Muscle layer of duodenum (tissue), 2 donors: ENCODE data around the gene ATG10.

Experiments
- H3K27ac ChIP-seq: one replicate; pipeline ENCODE4 v1.7.0; 2013; ENCODE audit warnings: mild to moderate bottlenecking, low read length
- H3K27me3 ChIP-seq: one replicate; pipeline ENCODE4 v1.7.0; 2013; ENCODE audit warnings: low read depth, mild to moderate bottlenecking, control low read depth, low read length
- H3K36me3 ChIP-seq, 2 donors: one replicate each; pipeline ENCODE4 v1.7.0; 2013; ENCODE audit warnings: low read length in 2 of 2, control low read depth in 1 of 2, mild to moderate bottlenecking in 1 of 2; ENCODE audit not compliant: insufficient read depth in 2 of 2, control insufficient read depth in 1 of 2
- H3K4me1 ChIP-seq, 2 donors: one replicate each; pipeline ENCODE4 v1.7.0; 2013; ENCODE audit warnings: low read length in 2 of 2, mild to moderate bottlenecking in 2 of 2, control low read depth in 1 of 2, moderate library complexity in 1 of 2; ENCODE audit not compliant: insufficient read depth in 2 of 2, control insufficient read depth in 1 of 2
- H3K4me3 ChIP-seq, 2 donors: one replicate each; pipeline ENCODE4 v1.7.0; 2013; ENCODE audit warnings: low read length in 2 of 2, low read depth in 1 of 2, mild to moderate bottlenecking in 1 of 2
- H3K9me3 ChIP-seq, 2 donors: one replicate each; pipeline ENCODE4 v1.7.0; 2013; ENCODE audit warnings: low read length in 2 of 2, control low read depth in 1 of 2, mild to moderate bottlenecking in 1 of 2; ENCODE audit not compliant: control insufficient read depth in 1 of 2
- donor health status: healthy.

ATG10 gene

GRCh38 chr5:82167372-82167935, 195.6 kb downstream of the ATG10 start:
- Histone ChIP-seq H3K27ac (no peak overlapping the region), H3K4me3 (no peak overlapping the region), H3K9me3 (no peaks in the 10 kb centered on the region), H3K27me3 (no peaks in the 10 kb centered on the region), H3K4me1 (peaks cover 6 to 11% of the 10 kb centered on the region in 2 donors), H3K36me3 (no peaks in the 10 kb centered on the region)

- H3K27me3 ChIP-seq = no peaks in the 10 kb centered on the region
- H3K4me3 ChIP-seq = no peak overlapping the region
- no peaks in the 10 kb centered on the region for H3K36me3 ChIP-seq
- H3K9me3 ChIP-seq = no peaks in the 10 kb centered on the region
- no peak overlapping the region for H3K27ac ChIP-seq
- H3K4me1 ChIP-seq = peaks cover 6 to 11% of the 10 kb centered on the region in 2 donors
These were observed 196.5 kb downstream of the ATG10 start for GRCh38 chr5:82168294-82168693.

GRCh38 chr5:82169892-82170291, 198.1 kb downstream of the ATG10 start:
- Histone ChIP-seq H3K4me1 (peaks cover 6 to 11% of the 10 kb centered on the region in 2 donors), H3K4me3 (no peak overlapping the region), H3K27ac (no peak overlapping the region), H3K9me3 (no peaks in the 10 kb centered on the region), H3K27me3 (no peaks in the 10 kb centered on the region), H3K36me3 (no peaks in the 10 kb centered on the region)

- Histone ChIP-seq H3K27me3 (no peaks in the 10 kb centered on the region), H3K9me3 (no peaks in the 10 kb centered on the region), H3K4me1 (no peaks in the 10 kb centered on the region), H3K36me3 (no peaks in the 10 kb centered on the region), H3K27ac (no peak overlapping the region), H3K4me3 (no peak overlapping the region)
These were observed 202.5 kb downstream of the ATG10 start for GRCh38 chr5:82174128-82174918.

- H3K27me3 ChIP-seq = no peaks in the 10 kb centered on the region
- H3K4me1 ChIP-seq = no peaks in the 10 kb centered on the region
- H3K4me3 ChIP-seq = no peak overlapping the region
- no peaks in the 10 kb centered on the region for H3K36me3 ChIP-seq
- H3K9me3 ChIP-seq = no peaks in the 10 kb centered on the region
- H3K27ac ChIP-seq = no peak overlapping the region
These were observed 203.0 kb downstream of the ATG10 start for GRCh38 chr5:82174919-82175219.

- Histone ChIP-seq H3K36me3 (peaks cover 0 to 3% of the 10 kb centered on the region in 2 donors), H3K4me1 (no peaks in the 10 kb centered on the region), H3K4me3 (no peak overlapping the region), H3K27ac (no peak overlapping the region), H3K27me3 (no peaks in the 10 kb centered on the region), H3K9me3 (no peaks in the 10 kb centered on the region)
These were observed 204.4 kb downstream of the ATG10 start for GRCh38 chr5:82176115-82176814.

GRCh38 chr5:82178378-82178777, 206.6 kb downstream of the ATG10 start:
- Histone ChIP-seq H3K27ac (no peak overlapping the region), H3K4me3 (no peak overlapping the region), H3K36me3 (peaks cover 0 to 3% of the 10 kb centered on the region in 2 donors), H3K27me3 (no peaks in the 10 kb centered on the region), H3K4me1 (no peaks in the 10 kb centered on the region), H3K9me3 (no peaks in the 10 kb centered on the region)

- H3K9me3 ChIP-seq = no peaks in the 10 kb centered on the region
- no peak overlapping the region for H3K27ac ChIP-seq
- no peaks in the 10 kb centered on the region for H3K4me1 ChIP-seq
- H3K27me3 ChIP-seq = no peaks in the 10 kb centered on the region
- H3K36me3 ChIP-seq = peaks cover 0 to 3% of the 10 kb centered on the region in 2 donors
- no peak overlapping the region for H3K4me3 ChIP-seq
These were observed 210.8 kb downstream of the ATG10 start for GRCh38 chr5:82182662-82183061.

GRCh38 chr5:82183828-82184227, 212.0 kb downstream of the ATG10 start:
- Histone ChIP-seq H3K36me3 (peaks cover 0 to 3% of the 10 kb centered on the region in 2 donors), H3K9me3 (no peaks in the 10 kb centered on the region), H3K27me3 (no peaks in the 10 kb centered on the region), H3K4me3 (no peak overlapping the region), H3K4me1 (no peaks in the 10 kb centered on the region), H3K27ac (no peak overlapping the region)

- no peaks in the 10 kb centered on the region for H3K9me3 ChIP-seq
These were observed 214.0 kb downstream of the ATG10 start for GRCh38 chr5:82185851-82186250.

GRCh38 chr5:82197550-82197949, 225.7 kb downstream of the ATG10 start:
- H3K4me1 ChIP-seq = no peaks in the 10 kb centered on the region
- no peaks in the 10 kb centered on the region for H3K36me3 ChIP-seq
- no peak overlapping the region for H3K4me3 ChIP-seq
- H3K27me3 ChIP-seq = no peaks in the 10 kb centered on the region
- H3K9me3 ChIP-seq = no peaks in the 10 kb centered on the region
- H3K27ac ChIP-seq = no peak overlapping the region

More at GRCh38 chr5:82185851-82186250, 214.0 kb downstream of the ATG10 start:
- Histone ChIP-seq H3K4me3 (no peak overlapping the region), H3K4me1 (no peaks in the 10 kb centered on the region), H3K36me3 (no peaks in the 10 kb centered on the region), H3K27me3 (no peaks in the 10 kb centered on the region), H3K27ac (no peak overlapping the region)
